Jurkat, Clone E6-1 (cell line): ENCODE data around the gene PCDHA3.
"Not testable (repeated sequence)": the region's sequence is repeated elsewhere in the genome, so short reads cannot be mapped to it uniquely, and the experiment has no call there.

ENCODE experiments used
- DNase-seq: peaks from one replicate; pipeline ENCODE4 v3.0.0-alpha.2; 2011; ENCODE audit warnings: low read depth, low spot score
- H3K4me3 ChIP-seq: 2 replicates; pipeline ENCODE4 v1.5.1; 2011; ENCODE audit warnings: mild to moderate bottlenecking, low read length, control low read depth, moderate library complexity

Gene PCDHA3

DNA sequence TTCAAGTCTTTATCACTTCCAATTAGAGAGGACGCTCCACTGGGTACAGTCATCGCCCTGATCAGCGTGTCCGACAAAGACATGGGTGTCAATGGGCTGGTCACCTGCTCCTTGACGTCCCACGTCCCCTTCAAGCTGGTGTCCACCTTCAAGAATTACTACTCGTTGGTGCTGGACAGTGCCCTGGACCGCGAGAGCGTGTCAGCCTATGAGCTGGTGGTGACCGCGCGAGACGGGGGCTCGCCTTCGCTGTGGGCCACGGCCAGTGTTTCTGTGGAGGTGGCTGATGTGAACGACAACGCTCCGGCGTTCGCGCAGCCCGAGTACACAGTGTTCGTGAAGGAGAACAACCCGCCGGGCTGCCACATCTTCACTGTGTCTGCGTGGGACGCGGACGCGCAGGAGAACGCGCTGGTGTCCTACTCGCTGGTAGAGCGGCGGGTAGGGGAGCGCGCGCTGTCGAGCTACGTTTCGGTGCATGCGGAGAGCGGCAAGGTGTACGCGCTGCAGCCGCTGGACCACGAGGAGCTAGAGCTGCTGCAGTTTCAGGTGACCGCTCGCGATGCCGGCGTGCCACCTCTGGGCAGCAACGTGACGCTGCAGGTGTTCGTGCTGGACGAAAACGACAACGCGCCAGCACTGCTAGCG, 7.5 kb downstream of the PCDHA3 start:
- not testable (repeated sequence) for DNase-seq, H3K4me3 ChIP-seq

DNA sequence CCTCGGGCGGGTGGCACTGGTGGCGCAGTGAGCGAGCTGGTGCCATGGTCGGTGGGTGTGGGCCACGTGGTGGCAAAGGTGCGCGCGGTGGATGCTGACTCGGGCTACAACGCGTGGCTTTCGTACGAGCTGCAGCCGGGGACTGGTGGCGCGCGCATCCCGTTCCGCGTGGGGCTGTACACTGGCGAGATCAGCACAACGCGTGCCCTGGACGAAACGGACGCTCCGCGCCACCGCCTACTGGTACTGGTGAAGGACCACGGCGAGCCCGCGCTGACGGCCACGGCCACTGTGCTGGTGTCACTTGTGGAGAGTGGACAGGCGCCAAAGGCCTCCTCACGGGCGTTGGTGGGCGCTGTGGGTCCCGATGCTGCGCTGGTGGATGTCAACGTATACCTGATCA, 8.0 kb downstream of the PCDHA3 start:
- no peak overlapping the region for H3K4me3 ChIP-seq
- DNase-seq, result no peak

- peak; percentile 37 for DNase-seq
- H3K4me3 ChIP-seq, result no peak within 1 kb of the TSS
These were observed 20.8 kb downstream of the PCDHA3 start, which contains the start of gene PCDHA5 for GRCh38 chr5:140821375-140822280. TSS of gene PCDHA5 (plus strand) at chr5:140821613.

GRCh38 chr5:140822281-140822629, 21.4 kb downstream of the PCDHA3 start:
- no peak overlapping the region for H3K4me3 ChIP-seq
- no peak for DNase-seq

DNA sequence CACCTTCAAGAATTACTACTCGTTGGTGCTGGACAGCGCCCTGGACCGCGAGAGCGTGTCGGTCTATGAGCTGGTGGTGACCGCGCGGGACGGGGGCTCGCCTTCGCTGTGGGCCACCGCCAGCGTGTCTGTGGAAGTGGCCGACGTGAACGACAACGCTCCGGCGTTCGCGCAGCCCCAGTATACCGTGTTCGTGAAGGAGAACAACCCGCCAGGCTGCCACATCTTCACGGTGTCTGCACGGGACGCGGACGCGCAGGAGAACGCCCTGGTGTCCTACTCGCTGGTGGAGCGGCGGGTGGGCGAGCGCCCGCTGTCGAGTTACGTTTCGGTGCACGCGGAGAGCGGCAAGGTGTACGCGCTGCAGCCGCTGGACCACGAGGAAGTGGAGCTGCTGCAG, 22.1 kb downstream of the PCDHA3 start:
- not testable (repeated sequence) for DNase-seq, H3K4me3 ChIP-seq

DNA sequence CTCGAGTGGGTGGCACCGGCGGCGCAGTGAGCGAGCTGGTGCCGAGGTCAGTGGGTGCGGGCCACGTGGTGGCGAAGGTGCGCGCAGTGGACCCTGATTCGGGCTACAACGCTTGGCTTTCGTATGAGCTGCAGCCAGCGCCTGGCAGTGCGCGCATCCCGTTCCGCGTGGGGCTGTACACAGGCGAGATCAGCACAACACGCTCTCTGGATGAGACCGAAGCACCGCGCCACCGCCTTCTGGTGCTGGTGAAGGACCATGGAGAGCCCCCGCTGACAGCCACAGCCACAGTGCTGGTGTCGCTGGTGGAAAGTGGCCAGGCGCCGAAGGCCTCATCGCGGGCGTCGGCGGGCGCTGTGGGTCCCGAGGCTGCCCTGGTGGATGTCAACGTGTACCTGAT, 22.6 kb downstream of the PCDHA3 start:
- H3K4me3 ChIP-seq, result no peak overlapping the region

DNA sequence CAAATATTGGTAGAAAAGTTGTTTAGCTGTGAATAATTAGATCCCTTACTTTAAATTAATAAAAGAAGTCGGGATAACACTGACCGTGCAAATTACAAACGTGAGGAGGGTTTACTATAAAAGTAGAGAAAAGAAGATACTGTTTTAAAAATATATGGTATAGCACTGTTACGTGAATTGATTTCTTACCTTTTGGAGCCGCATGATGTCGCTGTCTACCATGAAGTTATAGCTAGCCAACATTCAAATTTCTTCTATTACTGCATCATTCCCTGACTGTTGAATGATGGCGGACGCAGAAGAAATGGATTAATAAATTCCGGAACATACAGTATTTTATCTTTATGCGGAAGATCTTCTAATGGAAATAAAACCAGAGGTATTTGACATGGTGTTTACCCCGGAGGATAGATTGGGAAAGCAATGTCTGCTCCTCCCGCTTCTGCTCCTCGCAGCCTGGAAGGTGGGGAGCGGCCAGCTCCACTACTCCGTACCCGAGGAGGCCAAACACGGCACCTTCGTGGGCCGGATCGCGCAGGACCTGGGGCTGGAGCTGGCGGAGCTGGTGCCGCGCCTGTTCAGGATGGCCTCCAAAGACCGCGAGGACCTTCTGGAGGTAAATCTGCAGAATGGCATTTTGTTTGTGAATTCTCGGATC, 27.0 kb downstream of the PCDHA3 start, which contains the start of gene PCDHA6:
Gene PCDHA6, plus strand, starts transcription at position 257 of the 658 bp plus-strand sequence. Its CDS starts 132 bp downstream, at position 389.
- no peak for DNase-seq
- no peak within 1 kb of the TSS for H3K4me3 ChIP-seq

More for the DNA sequence above, 22.6 kb downstream of the PCDHA3 start:
- DNase-seq, result no peak

- no peak for DNase-seq
- H3K4me3 ChIP-seq, result no peak overlapping the region
These were observed 27.5 kb downstream of the PCDHA3 start for GRCh38 chr5:140828362-140828737.

DNA sequence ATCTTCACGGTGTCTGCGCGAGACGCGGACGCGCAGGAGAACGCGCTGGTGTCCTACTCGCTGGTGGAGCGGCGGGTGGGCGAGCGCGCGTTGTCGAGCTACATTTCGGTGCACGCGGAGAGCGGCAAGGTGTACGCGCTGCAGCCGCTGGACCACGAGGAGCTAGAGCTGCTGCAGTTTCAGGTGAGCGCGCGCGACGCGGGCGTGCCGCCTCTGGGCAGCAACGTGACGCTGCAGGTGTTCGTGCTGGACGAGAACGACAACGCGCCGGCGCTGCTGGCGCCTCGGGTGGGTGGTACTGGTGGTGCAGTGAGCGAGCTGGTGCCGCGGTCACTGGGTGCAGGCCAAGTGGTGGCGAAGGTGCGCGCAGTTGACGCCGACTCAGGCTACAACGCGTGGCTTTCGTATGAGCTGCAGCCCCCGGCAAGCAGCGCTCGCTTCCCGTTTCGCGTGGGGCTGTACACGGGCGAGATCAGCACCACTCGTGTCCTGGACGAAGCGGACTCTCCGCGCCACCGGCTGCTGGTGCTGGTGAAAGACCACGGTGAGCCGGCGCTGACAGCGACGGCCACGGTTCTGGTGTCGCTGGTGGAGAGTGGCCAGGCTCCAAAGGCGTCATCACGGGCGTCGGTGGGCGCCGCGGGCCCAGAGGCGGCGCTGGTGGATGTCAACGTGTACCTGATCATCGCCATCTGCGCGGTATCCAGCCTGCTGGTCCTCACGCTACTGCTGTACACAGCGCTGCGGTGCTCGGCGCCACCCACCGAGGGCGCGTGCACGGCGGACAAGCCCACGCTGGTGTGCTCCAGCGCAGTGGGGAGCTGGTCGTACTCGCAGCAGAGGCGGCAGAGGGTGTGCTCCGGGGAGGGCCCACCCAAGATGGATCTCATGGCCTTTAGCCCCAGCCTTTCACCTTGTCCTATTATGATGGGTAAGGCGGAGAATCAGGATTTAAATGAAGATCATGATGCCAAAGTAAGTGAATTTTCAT, 28.9 kb downstream of the PCDHA3 start:
- not testable (repeated sequence) for DNase-seq, H3K4me3 ChIP-seq

GRCh38 chr5:140833993-140834392, 33.1 kb downstream of the PCDHA3 start, which contains the start of gene PCDHA7:
TSS of gene PCDHA7 (plus strand) at chr5:140834269. CDS start at chr5:140834384, 115 bp downstream.
- no peak within 1 kb of the TSS for H3K4me3 ChIP-seq
- no peak for DNase-seq

DNA sequence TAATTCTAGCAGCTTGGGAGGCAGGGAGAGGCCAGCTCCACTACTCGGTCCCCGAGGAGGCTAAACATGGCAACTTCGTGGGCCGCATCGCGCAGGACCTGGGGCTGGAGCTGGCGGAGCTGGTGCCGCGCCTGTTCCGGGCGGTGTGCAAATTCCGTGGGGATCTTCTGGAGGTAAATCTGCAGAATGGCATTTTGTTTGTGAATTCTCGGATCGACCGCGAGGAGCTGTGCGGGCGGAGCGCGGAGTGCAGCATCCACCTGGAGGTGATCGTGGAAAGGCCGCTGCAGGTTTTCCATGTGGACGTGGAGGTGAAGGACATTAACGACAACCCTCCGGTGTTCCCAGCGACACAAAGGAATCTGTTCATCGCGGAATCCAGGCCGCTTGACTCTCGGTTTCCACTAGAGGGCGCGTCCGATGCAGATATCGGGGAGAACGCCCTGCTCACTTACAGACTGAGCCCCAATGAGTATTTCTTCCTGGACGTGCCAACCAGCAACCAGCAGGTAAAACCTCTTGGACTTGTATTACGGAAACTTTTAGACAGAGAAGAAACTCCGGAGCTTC, 33.7 kb downstream of the PCDHA3 start:
- H3K4me3 ChIP-seq, DNase-seq: not testable (repeated sequence)

GRCh38 chr5:140835622-140836510, 35.0 kb downstream of the PCDHA3 start:
- no peak for DNase-seq
- no peak overlapping the region for H3K4me3 ChIP-seq

GRCh38 chr5:140840978-140841962, 40.4 kb downstream of the PCDHA3 start, which contains the start of gene PCDHA8:
TSS of gene PCDHA8 (plus strand) at chr5:140841187. CDS start at chr5:140841322, 135 bp downstream.
- H3K4me3 ChIP-seq, result peak within 1 kb of the TSS; percentile 32

GRCh38 chr5:140842798-140843733, 42.2 kb downstream of the PCDHA3 start:
- DNase-seq, result no peak
- no peak overlapping the region for H3K4me3 ChIP-seq

More at GRCh38 chr5:140840978-140841962, 40.4 kb downstream of the PCDHA3 start, which contains the start of gene PCDHA8:
- peak; percentile 42 for DNase-seq
